ENCODE measurements around the gene ARHGEF39.

The ARHGEF39 gene, protein sequence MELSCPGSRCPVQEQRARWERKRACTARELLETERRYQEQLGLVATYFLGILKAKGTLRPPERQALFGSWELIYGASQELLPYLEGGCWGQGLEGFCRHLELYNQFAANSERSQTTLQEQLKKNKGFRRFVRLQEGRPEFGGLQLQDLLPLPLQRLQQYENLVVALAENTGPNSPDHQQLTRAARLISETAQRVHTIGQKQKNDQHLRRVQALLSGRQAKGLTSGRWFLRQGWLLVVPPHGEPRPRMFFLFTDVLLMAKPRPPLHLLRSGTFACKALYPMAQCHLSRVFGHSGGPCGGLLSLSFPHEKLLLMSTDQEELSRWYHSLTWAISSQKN

DNA sequence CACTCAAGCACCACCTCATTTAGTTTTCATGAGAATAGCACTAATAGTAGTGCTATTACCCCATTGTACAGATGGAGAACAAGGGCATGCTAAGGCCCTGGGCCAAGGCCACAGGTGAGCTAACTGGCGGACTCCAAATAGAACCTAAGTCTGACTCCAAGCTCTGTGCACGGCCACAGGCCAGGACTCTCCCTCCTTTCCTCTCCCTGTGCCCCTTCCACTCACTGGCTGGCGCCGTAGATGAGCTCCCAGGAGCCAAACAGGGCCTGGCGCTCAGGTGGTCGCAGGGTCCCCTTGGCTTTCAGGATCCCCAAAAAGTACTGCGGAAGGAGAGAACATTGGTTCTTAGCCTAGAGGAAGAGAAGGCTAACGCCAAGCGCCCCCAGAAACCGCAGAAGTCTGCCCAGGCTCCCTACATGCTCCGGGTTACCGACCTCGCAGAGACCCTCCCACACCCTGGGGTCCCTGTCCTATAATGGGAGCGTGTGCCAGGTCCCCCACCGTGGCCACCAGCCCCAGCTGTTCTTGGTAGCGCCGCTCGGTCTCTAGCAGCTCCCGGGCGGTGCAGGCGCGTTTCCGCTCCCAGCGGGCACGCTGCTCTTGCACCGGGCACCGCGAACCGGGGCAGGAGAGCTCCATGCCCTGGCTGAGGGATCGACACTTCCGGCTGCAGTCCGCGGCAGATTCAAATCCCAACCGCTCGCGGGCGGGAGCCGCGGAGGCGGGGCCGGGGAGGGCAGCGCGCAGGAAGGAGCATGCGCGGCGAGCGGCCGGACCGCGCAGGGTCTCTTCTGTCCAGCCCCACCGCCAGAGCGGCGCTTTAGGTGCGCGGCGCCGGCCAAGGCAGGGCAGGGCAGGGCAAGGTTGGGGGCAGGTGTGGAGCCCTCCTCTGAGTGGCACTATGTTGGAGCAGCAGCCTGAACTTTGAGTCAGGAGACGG is at the start of gene ARHGEF39:
TSS of gene ARHGEF39 (minus strand) at position 665 of the 940 bp plus-strand sequence. CDS start at position 639, 26 bp downstream.
- DNase-seq (ENCODE audit: low spot score) (peak; percentile 97), FAIRE-seq (peak; percentile 83)

DNA sequence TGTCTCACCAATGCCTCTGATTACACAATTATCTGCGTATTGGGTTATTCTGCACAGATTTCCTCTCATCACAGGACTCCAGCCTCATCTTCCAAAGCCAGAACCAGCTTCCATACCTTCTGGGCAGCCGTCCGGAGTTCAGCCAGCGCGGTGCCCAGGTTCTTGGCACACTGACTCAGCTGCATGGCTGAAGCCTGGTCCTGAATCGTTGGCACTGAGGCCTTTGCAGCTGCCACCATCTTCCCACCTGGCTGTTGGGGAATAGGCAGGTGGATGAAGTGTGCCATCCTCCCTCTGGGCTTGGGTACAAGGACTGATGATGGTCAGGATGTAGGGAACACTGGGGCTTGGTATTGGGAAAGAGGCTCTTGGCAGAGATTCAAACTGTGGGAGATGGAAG is 49.1 kb upstream of the ARHGEF39 start:
- DNase-seq (ENCODE audit: low spot score): no peak
- no peak for FAIRE-seq

DNA sequence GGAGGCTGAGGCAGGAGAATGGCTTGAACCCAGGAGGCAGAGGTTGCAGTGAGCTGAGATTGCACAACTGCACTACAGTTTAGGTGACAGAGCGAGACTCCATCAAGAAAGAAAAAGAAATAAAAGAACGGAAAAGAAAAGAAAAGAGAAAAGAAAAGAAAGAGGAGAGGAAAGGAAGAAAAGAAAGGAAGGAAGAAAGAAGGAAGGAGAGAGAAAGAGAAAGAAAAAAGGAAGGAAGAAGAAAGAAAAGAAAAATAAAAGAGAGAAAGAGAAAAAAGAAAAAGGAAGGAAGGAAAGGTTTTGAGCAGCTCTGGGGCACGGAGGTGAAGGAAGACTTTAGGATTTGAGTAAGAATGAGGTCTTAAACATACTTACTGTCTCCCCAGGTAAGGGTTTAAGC is 48.6 kb upstream of the ARHGEF39 start:
- DNase-seq (ENCODE audit: low spot score) (no peak), FAIRE-seq (no peak)

- DNase-seq (ENCODE audit: low spot score) (no peak), FAIRE-seq (no peak)
Measured at GRCh38 chr9:35712762-35713400, 47.9 kb upstream of the ARHGEF39 start.

- FAIRE-seq (no peak), DNase-seq (ENCODE audit: low spot score) (no peak)
Measured at GRCh38 chr9:35711501-35712428, 46.8 kb upstream of the ARHGEF39 start.

DNA sequence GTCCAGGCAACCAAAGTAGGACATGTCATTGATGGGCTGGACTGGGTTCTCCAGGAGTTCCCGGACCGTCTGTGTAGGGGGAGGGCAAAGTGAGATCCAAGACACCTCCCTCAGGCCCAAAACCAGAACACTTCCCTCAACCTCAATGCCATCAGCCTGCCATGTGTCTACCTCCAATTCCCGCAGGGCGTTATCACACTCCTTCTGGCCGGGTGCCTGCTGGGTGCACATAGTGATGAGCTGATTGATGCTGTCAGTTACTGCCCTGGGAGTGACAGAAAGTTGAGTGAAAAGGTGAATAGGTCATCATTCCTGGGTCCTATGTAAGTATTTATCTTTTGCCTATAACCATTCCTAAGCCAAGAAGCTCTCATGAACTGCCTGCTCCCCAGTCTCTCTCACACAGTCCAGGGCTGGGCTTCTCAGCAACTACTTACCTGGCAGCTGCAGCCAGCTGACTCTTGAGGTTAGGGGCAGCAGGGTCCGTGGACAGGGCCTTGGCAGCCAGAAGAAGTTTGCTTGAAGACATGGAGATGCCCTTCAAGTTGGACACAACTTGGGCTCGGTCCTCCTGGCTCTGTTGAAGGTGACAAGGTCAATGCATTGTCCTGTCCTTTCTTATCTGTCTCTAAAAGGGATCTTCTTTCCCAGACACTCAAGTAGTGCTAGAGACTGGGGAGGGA is 46.0 kb upstream of the ARHGEF39 start:
- no peak for FAIRE-seq

GRCh38 chr9:35708146-35708545 is 43.2 kb upstream of the ARHGEF39 start:
- no peak for DNase-seq (ENCODE audit: low spot score)
- no peak for FAIRE-seq

More for the DNA sequence above, 46.0 kb upstream of the ARHGEF39 start:
- no peak for DNase-seq (ENCODE audit: low spot score)

- DNase-seq (ENCODE audit: low spot score) (no peak), FAIRE-seq (no peak)
Measured at GRCh38 chr9:35706951-35707350, 42.0 kb upstream of the ARHGEF39 start.

- FAIRE-seq (no peak), DNase-seq (ENCODE audit: low spot score) (no peak)
Measured at GRCh38 chr9:35705836-35706430, 40.9 kb upstream of the ARHGEF39 start.

DNA sequence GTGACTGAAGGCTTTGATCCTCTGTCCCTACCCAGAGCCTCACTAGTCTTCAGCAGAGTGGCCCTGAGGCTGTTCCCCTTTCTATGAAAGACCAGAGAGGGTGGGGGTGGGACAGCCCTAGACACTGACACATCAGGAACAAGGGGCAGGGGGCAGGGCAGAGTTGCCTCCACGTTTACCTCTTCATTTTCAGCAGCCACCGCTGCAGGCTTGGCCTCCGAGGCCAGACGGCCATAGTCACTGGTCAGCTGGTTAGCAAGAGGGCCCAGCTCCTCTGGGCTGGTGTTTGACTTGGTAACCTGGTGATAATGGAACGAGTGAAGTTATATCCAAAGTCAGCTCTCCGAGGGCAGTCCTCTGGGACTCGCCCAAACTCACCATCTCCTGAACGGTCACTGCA is 40.4 kb upstream of the ARHGEF39 start:
- FAIRE-seq (no peak), DNase-seq (ENCODE audit: low spot score) (no peak)

GRCh38 chr9:35703906-35704672 is 39.1 kb upstream of the ARHGEF39 start:
- FAIRE-seq (peak; percentile 77), DNase-seq (ENCODE audit: low spot score) (no peak)

- DNase-seq (ENCODE audit: low spot score): no peak
- no peak for FAIRE-seq
Measured at GRCh38 chr9:35702696-35703095, 37.7 kb upstream of the ARHGEF39 start.

DNA sequence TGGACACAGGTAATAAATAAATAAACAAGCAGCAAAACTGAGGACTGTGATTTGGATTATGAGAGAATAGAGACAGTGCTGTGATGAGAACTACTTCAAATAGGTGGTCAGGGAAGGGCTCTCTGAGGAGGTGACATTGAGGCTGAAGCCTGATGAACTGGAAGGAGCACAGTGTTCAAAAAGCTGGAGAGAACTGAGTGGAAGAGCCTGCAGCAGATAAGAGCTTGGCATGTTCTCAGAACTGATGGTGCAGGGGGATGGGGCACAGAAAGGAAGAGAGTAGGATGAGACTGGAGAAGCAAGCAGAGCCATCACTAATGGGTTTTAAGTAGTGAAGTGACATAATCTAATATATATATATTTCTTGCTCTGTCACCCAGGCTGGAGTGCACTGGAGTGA is 35.9 kb upstream of the ARHGEF39 start:
- no peak for FAIRE-seq
- DNase-seq (ENCODE audit: low spot score): no peak

DNA sequence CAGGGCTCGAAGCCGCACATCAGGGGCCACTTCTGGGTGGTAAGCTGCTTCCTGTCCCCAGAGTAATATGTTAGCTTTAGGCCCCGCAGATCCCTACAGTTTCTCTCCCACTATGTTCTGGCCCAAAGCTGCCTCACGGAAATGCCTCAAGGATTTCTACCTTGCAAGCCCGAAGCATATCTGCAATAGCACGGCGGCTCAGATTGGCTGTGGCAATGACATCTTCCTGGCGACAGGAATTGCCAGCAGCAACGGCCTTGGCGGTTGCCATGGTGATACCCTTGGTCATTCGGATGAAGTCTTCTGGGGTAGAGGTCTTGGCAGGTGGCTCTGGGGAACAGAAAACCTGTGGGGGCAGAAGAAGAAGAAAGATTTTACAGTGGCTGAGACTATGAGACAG is 35.0 kb upstream of the ARHGEF39 start:
- FAIRE-seq (no peak), DNase-seq (ENCODE audit: low spot score) (no peak)

DNA sequence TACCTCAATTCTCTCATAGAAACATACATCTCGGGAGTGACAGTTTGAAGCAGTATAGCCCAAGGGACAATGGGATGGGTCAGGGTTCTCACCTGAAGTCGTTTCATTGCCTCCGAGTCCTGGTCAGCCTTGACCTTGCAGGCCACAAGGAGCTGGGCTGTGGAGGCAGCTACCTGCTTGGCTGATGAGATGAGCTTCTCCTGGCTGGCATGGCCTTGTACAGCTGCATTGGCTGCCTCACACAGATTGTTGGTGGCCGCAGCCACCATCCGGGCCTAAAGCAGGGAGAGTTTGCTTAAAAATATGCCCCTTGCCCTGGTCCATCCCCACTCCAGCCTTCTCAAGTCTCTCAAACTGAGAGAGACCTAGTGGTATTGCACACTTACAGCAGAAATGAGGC is 33.2 kb upstream of the ARHGEF39 start:
- no peak for FAIRE-seq

DNA sequence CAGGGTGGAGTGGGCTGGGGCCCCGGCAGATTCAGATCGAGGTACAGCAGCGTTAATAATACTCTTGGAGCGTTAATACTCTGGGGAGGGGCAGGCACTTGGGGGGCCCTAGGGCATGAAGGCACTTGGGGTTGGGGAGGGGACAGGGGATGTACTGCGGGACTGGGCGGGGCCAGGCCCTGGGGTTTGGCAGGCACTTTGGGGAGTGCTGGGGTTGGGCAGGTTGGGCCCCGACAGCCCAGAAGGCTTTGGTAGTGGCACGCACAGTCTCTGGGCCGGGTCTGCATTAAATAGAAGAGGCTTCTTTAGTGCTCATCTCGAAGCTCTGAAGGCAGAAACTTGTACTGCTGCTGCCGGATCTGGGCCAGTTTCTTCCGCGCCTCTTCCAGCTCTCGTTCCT is 32.5 kb upstream of the ARHGEF39 start:
- DNase-seq (ENCODE audit: low spot score): no peak
- no peak for FAIRE-seq

More for the DNA sequence above, 33.2 kb upstream of the ARHGEF39 start:
- no peak for DNase-seq (ENCODE audit: low spot score)

- DNase-seq (ENCODE audit: low spot score): peak; percentile 74
Measured at GRCh38 chr9:35696520-35697215, 31.7 kb upstream of the ARHGEF39 start.

GRCh38 chr9:35695943-35696401 is 31.0 kb upstream of the ARHGEF39 start:
- FAIRE-seq (peak; percentile 30), DNase-seq (ENCODE audit: low spot score) (no peak)

More at GRCh38 chr9:35696520-35697215, 31.7 kb upstream of the ARHGEF39 start:
- FAIRE-seq: no peak

Data from urothelium cell line (cell line).